Spleen (tissue), 11 donors: Measurements from ENCODE around the gene CALM1. TPM values are rescaled to one million over a fixed set of nuclear protein-coding genes. Genes with fewer than 3 reads are reported as not detected.

Experiments
- DNase-seq: peaks from one replicate; pipeline ENCODE4 v3.0.0-alpha.2; 2020
- H3K27ac ChIP-seq, 8 donors: fragments of 200-600 bp; sonication (generic) in 7 of 8; 1 replicate in 4 of 8; 2 replicates in 4 of 8; pipeline versions ENCODE4 v1.5.0 to v1.8.0; 2016 to 2021; ENCODE audit warnings: inconsistent platforms in 4 of 8, mild to moderate bottlenecking in 4 of 8, moderate library complexity in 1 of 8
- H3K27me3 ChIP-seq, 7 donors: fragments of 200-600 bp; sonication (generic) in 6 of 7; replicated peaks in 1 of 7; 1 replicate in 4 of 7; 2 replicates in 3 of 7; pipeline versions ENCODE4 v1.5.0 to v1.8.0; 2016 to 2021; ENCODE audit warnings: inconsistent platforms in 3 of 7, mild to moderate bottlenecking in 1 of 7
- H3K36me3 ChIP-seq, 6 donors: fragments of 200-600 bp; sonication (generic) in 5 of 6; 1 replicate in 4 of 6; 2 replicates in 2 of 6; pipeline versions ENCODE4 v1.5.0 to v1.8.0; 2016 to 2021; ENCODE audit warnings: inconsistent platforms in 2 of 6
- H3K4me1 ChIP-seq, 6 donors: fragments of 200-600 bp; sonication (generic) in 5 of 6; 1 replicate in 3 of 6; 2 replicates in 3 of 6; pipeline versions ENCODE4 v1.5.0 to v1.8.0; 2016 to 2021; ENCODE audit warnings: inconsistent platforms in 3 of 6
- H3K4me3 ChIP-seq, 8 donors: fragments of 200-600 bp; sonication (generic) in 7 of 8; 1 replicate in 4 of 8; 2 replicates in 4 of 8; pipeline versions ENCODE4 v1.5.0 to v1.8.0; 2016 to 2021; ENCODE audit warnings: inconsistent platforms in 4 of 8, mild to moderate bottlenecking in 4 of 8, moderate library complexity in 2 of 8
- H3K9me3 ChIP-seq, 8 donors: fragments of 200-600 bp; sonication (generic) in 7 of 8; 1 replicate in 4 of 8; 2 replicates in 4 of 8; pipeline versions ENCODE4 v1.5.0 to v1.8.0; 2016 to 2021; ENCODE audit warnings: inconsistent platforms in 4 of 8
- POLR2A ChIP-seq, 3 donors: fragments of 450-650 bp; IDR thresholded peaks; one replicate each; pipeline ENCODE4 v1.5.1; 2017; ENCODE audit warnings: antibody characterized with exemption in 3 of 3, mild to moderate bottlenecking in 1 of 3
- POLR2AphosphoS5 ChIP-seq, 3 donors: sonication (generic); formaldehyde crosslinking; IDR thresholded peaks; one replicate each; pipeline ENCODE4 v1.5.1; 2017; ENCODE audit warnings: antibody characterized with exemption in 3 of 3
- WGBS, 5 donors: extraction: QIAGEN DNeasy Blood & Tissue Kit in 3 of 5; methylation state at CpG; one replicate each; pipeline versions ENCODE4 v1.1.5 to v1.1.7; 2013 to 2018; 5-methylcytosine and 5-hydroxymethylcytosine counted together
- intact Hi-C: fragments of 100-400 bp; cut with DNase I; formaldehyde crosslinking; loops from one replicate; pipeline ENCODE4 v1.15.0; 2023; ENCODE audit warnings: low total_unique reads
- polyA plus RNA-seq, 3 donors: library from polyadenylated mRNA; stranded (reverse); fragments of 200-250 nt; gene quantifications; one replicate each; pipeline ENCODE4 v1.2.1, GENCODE V29; 2013
- total RNA-seq, 7 donors: library from RNA; depleted of rRNA in 3 of 7; stranded (reverse); fragments of >200 nt in 3 of 7; fragmentation: NEBNext Ultra II Directional in 4 of 7; extraction: Animal tissue kit (Norgen Biotek cat#: 25700) in 4 of 7; gene quantifications; one replicate each; pipeline versions ENCODE4 v1.1.0 to v1.2.1, GENCODE V29; 2016 to 2021
- TF ChIP-seq, protein P1 (sequence below), 11 experiments: fragments of 200-600 bp in 7 of 11; fragments of 450-650 bp in 4 of 11; sonication (generic) in 4 of 11; IDR thresholded peaks in 8 of 11; conservative IDR thresholded peaks in 3 of 11; 1 replicate in 7 of 11; 2 replicates in 4 of 11; pipeline versions ENCODE4 v1.4.0 to v1.8.0; 2016 to 2021; ENCODE audit warnings: antibody characterized with exemption in 11 of 11, inconsistent platforms in 4 of 11, mild to moderate bottlenecking in 1 of 11
- donor health status: healthy with polysubstance abuse.
- donor health status: DM: no; HTN: no; CAD: no; lungs with moderate emphysema.
- donor health status: DM: no; HTN: no; CAD: no.
- donor health status: Bipolar disorder and iron deficiency.
- donor health status: healthy.
- donor health status: DM: no; HTN: no; CAD: no.
- donor health status: DM: yes; HTN: yes; CAD: no.

CALM1 gene
- total and polyA plus RNA-seq, 10 donors = 188 to 483 (median 311) TPM

DNA sequence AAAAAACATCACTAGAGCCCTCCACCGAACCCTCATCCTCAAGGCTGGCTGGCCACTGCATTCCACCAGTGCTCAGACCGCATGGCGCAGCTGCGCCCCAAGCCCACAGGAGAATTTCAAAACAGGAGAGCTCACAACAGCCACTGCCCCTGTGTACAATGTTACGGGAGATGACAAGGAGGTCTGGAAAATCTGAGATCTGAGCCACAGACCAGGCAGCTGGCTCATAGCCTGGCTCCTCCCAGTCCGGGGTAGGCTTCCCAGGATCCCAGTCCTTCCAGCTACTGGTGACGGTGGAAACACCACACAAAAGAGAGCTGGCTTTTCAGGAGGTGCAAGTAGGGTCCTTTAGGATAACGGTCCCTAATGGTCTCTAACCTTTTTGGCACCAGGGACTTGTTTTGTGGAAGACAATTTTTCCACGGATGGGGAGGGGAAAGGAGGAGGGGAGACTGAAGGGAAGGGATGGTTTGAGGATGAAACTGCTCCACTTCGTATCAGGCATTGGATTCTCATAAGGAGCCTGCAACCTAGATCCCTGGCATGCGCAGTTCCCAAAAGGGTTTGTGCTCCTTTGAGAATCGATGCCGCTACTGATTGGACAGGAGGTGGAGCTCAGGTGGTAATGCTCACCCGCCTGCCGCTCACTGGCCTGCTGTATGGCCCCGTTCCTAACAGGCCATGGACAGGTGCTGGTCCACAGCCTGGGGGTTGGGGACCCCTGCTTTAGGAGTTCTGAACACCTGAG is 42.1 kb upstream of the CALM1 start:
- no peaks in the 10 kb centered on the region for H3K36me3 ChIP-seq
- no peaks in the 10 kb centered on the region for H3K4me1 ChIP-seq
- H3K9me3 ChIP-seq = no peaks in the 10 kb centered on the region
- H3K27me3 ChIP-seq = peaks cover 0 to 7% (median 0%) of the 10 kb centered on the region in 7 donors
- no peak overlapping the region for H3K27ac ChIP-seq
- 80 to 86% (median 84%) methylated on average over 14 to 16 of the region's 16 CpGs for WGBS, 5 donors
- H3K4me3 ChIP-seq = no peak overlapping the region
- DNase-seq = no peak
- intact Hi-C loops = no loop called here
- TF ChIP-seq POLR2A (IDR thresholded peaks at IDR 0.05) (no peak), POLR2AphosphoS5 (IDR thresholded peaks at IDR 0.05) (no peak)
- TF ChIP-seq, protein P1, sequence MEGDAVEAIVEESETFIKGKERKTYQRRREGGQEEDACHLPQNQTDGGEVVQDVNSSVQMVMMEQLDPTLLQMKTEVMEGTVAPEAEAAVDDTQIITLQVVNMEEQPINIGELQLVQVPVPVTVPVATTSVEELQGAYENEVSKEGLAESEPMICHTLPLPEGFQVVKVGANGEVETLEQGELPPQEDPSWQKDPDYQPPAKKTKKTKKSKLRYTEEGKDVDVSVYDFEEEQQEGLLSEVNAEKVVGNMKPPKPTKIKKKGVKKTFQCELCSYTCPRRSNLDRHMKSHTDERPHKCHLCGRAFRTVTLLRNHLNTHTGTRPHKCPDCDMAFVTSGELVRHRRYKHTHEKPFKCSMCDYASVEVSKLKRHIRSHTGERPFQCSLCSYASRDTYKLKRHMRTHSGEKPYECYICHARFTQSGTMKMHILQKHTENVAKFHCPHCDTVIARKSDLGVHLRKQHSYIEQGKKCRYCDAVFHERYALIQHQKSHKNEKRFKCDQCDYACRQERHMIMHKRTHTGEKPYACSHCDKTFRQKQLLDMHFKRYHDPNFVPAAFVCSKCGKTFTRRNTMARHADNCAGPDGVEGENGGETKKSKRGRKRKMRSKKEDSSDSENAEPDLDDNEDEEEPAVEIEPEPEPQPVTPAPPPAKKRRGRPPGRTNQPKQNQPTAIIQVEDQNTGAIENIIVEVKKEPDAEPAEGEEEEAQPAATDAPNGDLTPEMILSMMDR (IDR thresholded peaks at IDR 0.05 in 8 of 11, conservative IDR thresholded peaks at IDR 0.05 in 3 of 11) = no peak

DNA sequence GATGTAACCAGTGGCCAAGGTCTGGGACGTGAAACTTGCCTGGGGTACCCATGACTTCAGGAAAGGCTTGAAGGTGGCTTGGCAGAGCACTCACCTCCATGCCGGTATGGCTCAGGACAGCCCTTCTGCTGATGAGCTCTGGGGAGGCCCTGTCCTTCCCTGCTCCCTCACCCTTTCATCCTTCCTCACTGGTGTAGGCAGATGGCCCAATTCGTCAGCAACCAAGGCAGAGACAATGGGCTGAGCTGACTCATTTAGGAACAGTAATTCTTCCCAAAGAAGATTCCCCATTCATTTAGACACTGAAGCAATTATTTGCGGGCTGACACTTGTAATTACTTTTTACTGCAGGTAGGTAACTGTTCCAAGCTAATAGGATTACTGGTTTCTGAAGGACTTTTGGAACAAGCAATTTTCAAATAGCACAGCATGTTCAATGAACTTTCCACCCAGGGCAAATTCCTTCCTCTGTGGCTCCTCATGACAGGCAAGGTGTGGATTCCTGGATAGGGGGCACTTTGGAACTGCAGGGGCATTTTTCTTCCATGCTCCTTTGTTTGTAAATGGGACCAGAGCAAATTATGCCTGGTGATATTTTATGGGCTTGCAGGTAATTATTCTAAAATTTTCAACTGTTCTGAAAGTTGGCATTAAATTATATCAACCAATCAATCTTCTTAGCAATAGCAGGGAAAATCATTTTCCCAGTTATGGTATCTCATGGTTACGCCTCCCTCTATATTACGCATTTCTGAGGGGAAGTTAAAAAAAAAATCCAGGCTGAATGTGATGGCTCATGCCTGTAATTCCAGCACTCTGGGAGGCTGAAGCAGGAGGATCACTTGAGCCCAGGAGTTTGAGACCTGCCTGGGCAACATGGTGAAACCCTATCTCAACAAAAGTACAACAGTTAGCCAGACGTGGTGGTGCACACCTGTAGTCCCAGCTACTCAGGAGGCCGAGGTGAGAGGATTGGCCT is 41.0 kb upstream of the CALM1 start:
- intact Hi-C loops = no loop called here
- Histone ChIP-seq H3K4me1 (no peaks in the 10 kb centered on the region), H3K36me3 (no peaks in the 10 kb centered on the region), H3K9me3 (no peaks in the 10 kb centered on the region), H3K27ac (no peak overlapping the region), H3K4me3 (no peak overlapping the region), H3K27me3 (peaks cover 0 to 7% (median 0%) of the 10 kb centered on the region in 7 donors)
- no peak for DNase-seq
- WGBS, 5 donors = 77 to 89% (median 82%) methylated on average over 8 of the region's 8 CpGs
- TF ChIP-seq, protein P1 (IDR thresholded peaks at IDR 0.05 in 8 of 11, conservative IDR thresholded peaks at IDR 0.05 in 3 of 11) = no peak
- TF ChIP-seq POLR2A (IDR thresholded peaks at IDR 0.05) = no peak
- TF ChIP-seq POLR2AphosphoS5 (IDR thresholded peaks at IDR 0.05) = no peak

DNA sequence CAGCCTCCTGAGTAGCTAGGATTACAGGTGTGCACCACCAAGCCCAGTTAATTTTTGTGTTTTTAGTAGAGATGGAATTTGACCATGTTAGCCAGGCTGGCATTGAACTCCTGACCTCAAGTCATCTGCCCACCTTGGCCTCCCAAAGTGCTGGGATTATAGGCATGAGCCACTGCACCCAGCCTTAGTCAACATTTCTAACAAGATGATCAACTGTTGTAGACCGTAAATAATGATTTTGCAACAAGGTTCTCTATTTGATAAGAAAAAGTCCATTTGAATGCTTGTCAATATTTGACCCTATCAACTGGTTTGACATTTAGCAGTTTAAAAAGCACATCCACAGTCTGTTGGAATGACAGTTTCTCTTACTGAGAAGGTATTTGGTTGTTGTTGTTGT is 39.9 kb upstream of the CALM1 start:
- H3K4me1 ChIP-seq = no peaks in the 10 kb centered on the region
- H3K9me3 ChIP-seq = no peaks in the 10 kb centered on the region
- WGBS, 5 donors = 91 to 96% (median 93%) methylated on average over 1 of the region's 1 CpG
- no peak for DNase-seq
- intact Hi-C loops = no loop called here
- TF ChIP-seq POLR2A (IDR thresholded peaks at IDR 0.05) (no peak), POLR2AphosphoS5 (IDR thresholded peaks at IDR 0.05) (no peak)
- TF ChIP-seq, protein P1 (IDR thresholded peaks at IDR 0.05 in 8 of 11, conservative IDR thresholded peaks at IDR 0.05 in 3 of 11) = no peak
- no peak overlapping the region for H3K4me3 ChIP-seq
- H3K36me3 ChIP-seq = no peaks in the 10 kb centered on the region
- no peak overlapping the region for H3K27ac ChIP-seq
- peaks cover 0 to 7% (median 0%) of the 10 kb centered on the region in 7 donors for H3K27me3 ChIP-seq

- TF ChIP-seq, protein P1 (IDR thresholded peaks at IDR 0.05 in 8 of 11, conservative IDR thresholded peaks at IDR 0.05 in 3 of 11) = no peak
- TF ChIP-seq POLR2AphosphoS5 (IDR thresholded peaks at IDR 0.05) (no peak), POLR2A (IDR thresholded peaks at IDR 0.05) (no peak)
- H3K27ac ChIP-seq = no peak overlapping the region
- DNase-seq = no peak
- 90 to 95% (median 92%) methylated on average over 4 of the region's 4 CpGs for WGBS, 5 donors
- intact Hi-C loops = no loop called here
- H3K4me1 ChIP-seq = no peaks in the 10 kb centered on the region
- no peak overlapping the region for H3K4me3 ChIP-seq
- H3K36me3 ChIP-seq = no peaks in the 10 kb centered on the region
- peaks cover 0 to 7% (median 0%) of the 10 kb centered on the region in 7 donors for H3K27me3 ChIP-seq
- no peaks in the 10 kb centered on the region for H3K9me3 ChIP-seq
These were observed 38.5 kb upstream of the CALM1 start for GRCh38 chr14:90358359-90358758.
